Astrocyte of the spinal cord (primary cell): ENCODE measurements around the gene FOXO3.

Experiments used
- DNase-seq: peaks from one replicate; pipeline ENCODE4 v3.0.0; 2011; ENCODE audit warnings: low read depth, low spot score
- H3K4me3 ChIP-seq: 2 replicates; pipeline ENCODE4 v1.5.1; 2011; ENCODE audit warnings: low read depth, mild to moderate bottlenecking, low read length, moderate library complexity
- in situ Hi-C: cut with HindIII; loops from 2 replicates; pipeline ENCODE4 v1.10.0; 2017; ENCODE audit warnings: low sequenced_read_pairs
- TF ChIP-seq, protein P1 (sequence below): IDR thresholded peaks from 2 replicates; pipeline ENCODE4 v1.5.1; 2012; ENCODE audit warnings: low read depth, mild to moderate bottlenecking, low read length, inconsistent platforms

Gene FOXO3

DNA sequence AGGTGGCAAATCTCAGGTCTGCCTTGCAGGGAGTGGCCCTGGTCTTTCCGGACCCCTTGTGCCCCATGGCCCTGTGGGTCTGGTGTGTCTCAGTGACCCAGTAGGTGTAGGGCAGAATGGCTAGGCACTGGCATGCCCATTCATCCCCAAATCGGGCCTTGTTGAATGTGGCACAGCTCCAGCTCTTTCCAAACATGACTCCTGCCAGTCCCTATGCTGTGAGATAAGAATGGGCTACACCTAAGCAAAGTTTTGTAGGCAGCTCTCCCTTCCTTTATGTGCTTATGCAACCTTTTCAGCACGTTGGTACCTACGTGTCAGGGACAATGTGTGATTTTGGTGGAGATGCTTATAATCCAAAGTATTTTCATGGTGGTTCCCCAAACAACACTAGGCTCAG, 33.9 kb downstream of the FOXO3 start:
- no peak for DNase-seq
- TF ChIP-seq, protein P1, sequence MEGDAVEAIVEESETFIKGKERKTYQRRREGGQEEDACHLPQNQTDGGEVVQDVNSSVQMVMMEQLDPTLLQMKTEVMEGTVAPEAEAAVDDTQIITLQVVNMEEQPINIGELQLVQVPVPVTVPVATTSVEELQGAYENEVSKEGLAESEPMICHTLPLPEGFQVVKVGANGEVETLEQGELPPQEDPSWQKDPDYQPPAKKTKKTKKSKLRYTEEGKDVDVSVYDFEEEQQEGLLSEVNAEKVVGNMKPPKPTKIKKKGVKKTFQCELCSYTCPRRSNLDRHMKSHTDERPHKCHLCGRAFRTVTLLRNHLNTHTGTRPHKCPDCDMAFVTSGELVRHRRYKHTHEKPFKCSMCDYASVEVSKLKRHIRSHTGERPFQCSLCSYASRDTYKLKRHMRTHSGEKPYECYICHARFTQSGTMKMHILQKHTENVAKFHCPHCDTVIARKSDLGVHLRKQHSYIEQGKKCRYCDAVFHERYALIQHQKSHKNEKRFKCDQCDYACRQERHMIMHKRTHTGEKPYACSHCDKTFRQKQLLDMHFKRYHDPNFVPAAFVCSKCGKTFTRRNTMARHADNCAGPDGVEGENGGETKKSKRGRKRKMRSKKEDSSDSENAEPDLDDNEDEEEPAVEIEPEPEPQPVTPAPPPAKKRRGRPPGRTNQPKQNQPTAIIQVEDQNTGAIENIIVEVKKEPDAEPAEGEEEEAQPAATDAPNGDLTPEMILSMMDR, result no peak
- in situ Hi-C loops, result no loop called here
- no peak overlapping the region for H3K4me3 ChIP-seq

DNA sequence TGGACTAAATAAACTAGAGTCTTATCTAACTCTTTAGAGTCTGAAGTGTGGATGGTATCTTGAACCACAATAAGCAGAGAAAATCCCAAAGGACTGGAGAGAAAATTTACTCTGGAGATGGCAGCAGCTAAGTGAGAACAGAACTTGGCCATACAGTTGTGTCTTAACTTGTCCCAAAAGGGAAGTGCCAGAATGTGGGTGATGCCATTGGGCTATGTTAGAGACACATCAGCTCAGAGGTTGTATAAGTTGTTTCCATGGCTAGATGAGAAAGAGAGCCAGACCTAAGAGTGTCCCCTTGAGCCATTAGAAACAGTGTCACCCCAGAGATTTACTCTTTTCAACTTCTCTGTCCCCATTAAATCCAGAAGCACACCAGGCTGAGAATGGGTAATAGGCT, 36.2 kb downstream of the FOXO3 start:
- no peak overlapping the region for H3K4me3 ChIP-seq
- TF ChIP-seq, protein P1, result no peak
- in situ Hi-C loops, result no loop called here
- DNase-seq, result no peak

- no peak overlapping the region for H3K4me3 ChIP-seq
- DNase-seq, result no peak
- TF ChIP-seq, protein P1, result no peak
- in situ Hi-C loops, result no loop called here
These were observed 37.0 kb downstream of the FOXO3 start for GRCh38 chr6:108597572-108598304.

GRCh38 chr6:108598305-108598863, 37.7 kb downstream of the FOXO3 start:
- TF ChIP-seq, protein P1, result no peak
- DNase-seq, result peak; percentile 48
- in situ Hi-C loops, result no loop called here
- H3K4me3 ChIP-seq, result no peak overlapping the region

GRCh38 chr6:108604156-108604555, 43.4 kb downstream of the FOXO3 start:
- in situ Hi-C loops, result no loop called here
- TF ChIP-seq, protein P1, result no peak

DNA sequence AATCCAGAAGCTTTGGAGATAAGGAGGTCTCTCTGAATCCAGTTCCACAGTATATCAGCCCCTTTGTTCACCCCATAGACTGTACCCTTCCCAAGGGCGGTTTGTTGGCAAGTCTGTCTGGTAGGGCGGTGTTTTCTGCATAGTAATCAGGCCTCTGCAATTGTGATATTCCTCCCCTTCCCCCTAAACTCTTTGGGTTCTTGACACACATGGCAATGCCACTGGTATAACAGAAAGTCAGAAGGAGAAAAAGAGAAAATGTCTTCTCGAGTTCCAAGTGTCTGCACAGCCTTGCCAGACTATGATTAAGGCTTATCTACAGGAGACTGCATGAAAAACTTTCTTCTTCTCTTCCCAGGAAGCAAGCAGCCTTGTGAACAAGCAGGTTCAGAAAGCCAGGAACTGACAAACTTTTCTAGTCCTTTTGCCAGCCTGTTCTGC, 45.6 kb downstream of the FOXO3 start:
- DNase-seq, result no peak
- TF ChIP-seq, protein P1, result no peak
- in situ Hi-C loops, result no loop called here
- no peak overlapping the region for H3K4me3 ChIP-seq

More at GRCh38 chr6:108604156-108604555, 43.4 kb downstream of the FOXO3 start:
- no peak overlapping the region for H3K4me3 ChIP-seq
- no peak for DNase-seq
